ENCODE results near the gene ITSN1. TPM values are rescaled to one million over a fixed set of nuclear protein-coding genes. Genes with fewer than 3 reads are reported as not detected.

Gene ITSN1
- total and polyA plus RNA-seq, 2 experiments from 2014 or later: 77.9 to 95.7 TPM

- 0 out of 2 replicates have a peak overlapping the region, but pooled peaks have one; percentile 10 for H3K27ac Mint-ChIP-seq
- no peaks in the 10 kb centered on the region for H3K9me3 Mint-ChIP-seq
- Histone ChIP-seq H3K27ac (ENCODE audit: low read depth) (no peak overlapping the region; the same call in 1 of the 2 replicates), H2AFZ (peak overlapping the region; percentile 23; the same call in 1 of the 2 replicates), H3K79me2 (replicated peaks; ENCODE audit: insufficient read depth) (no peaks in the 10 kb centered on the region), H3K4me2 (no peak overlapping the region), H4K20me1 (replicated peaks; ENCODE audit: insufficient read depth) (no peaks in the 10 kb centered on the region), H3K9me2 (ENCODE audit: insufficient read depth) (peaks cover 8% of the 10 kb centered on the region; the same call in 1 of the 2 replicates), H3F3A (replicated peaks; ENCODE audit: low read depth) (no peaks in the 10 kb centered on the region), H3K27me3 (ENCODE audit: insufficient read depth) (no peaks in the 10 kb centered on the region), H3K4me3 (no peak overlapping the region), H3K36me3 (ENCODE audit: insufficient read depth) (no peaks in the 10 kb centered on the region), H3K4me1 (ENCODE audit: insufficient read depth) (peaks cover 7% of the 10 kb centered on the region)
- TF ChIP-seq ZNF462 (CRISPR knock-in tag; IDR thresholded peaks at IDR 0.05): no peak
- no peak for TF ChIP-seq ZNF114 (CRISPR knock-in tag; IDR thresholded peaks at IDR 0.05)
- no peak for TF ChIP-seq STAT1 (IDR thresholded peaks at IDR 0.05; ENCODE audit: unreplicated experiment)
- TF ChIP-seq JUNB (IDR thresholded peaks at IDR 0.05; ENCODE audit: unreplicated experiment): no peak
- TF ChIP-seq EZH2 (IDR thresholded peaks at IDR 0.05; ENCODE audit: low read depth, unreplicated experiment): no peak
- H3K4me1 Mint-ChIP-seq: peaks cover 13% of the 10 kb centered on the region
- no peaks in the 10 kb centered on the region for H3K36me3 Mint-ChIP-seq (ENCODE audit: low read depth)
- no peak overlapping the region for H3K4me3 Mint-ChIP-seq
- DNase-seq (ENCODE audit: low spot score): no peak
- no peaks in the 10 kb centered on the region for H3K27me3 Mint-ChIP-seq (ENCODE audit: insufficient read depth, low read depth, poor library complexity)
- ATAC-seq: peak; percentile 35; the same call in 2 of the 3 replicates
Measured at GRCh38 chr21:33884376-33885171, 242.3 kb downstream of the ITSN1 start.
